Left ventricle myocardium inferior (tissue), 1 donor: Measurements from ENCODE around the gene SOCS2. TPM values are rescaled to one million over a fixed set of nuclear protein-coding genes. Genes with fewer than 3 reads are reported as not detected.

Source experiments
- DNase-seq: peaks from one replicate; pipeline ENCODE4 v3.0.0-alpha.2; 2020
- H3K27ac ChIP-seq: fragments of 200-600 bp; replicated peaks from 2 replicates; pipeline ENCODE4 v1.8.0; 2021
- H3K27me3 ChIP-seq: fragments of 200-600 bp; 2 replicates; pipeline ENCODE4 v1.8.0; 2021; ENCODE audit warnings: low read depth
- H3K36me3 ChIP-seq: fragments of 200-600 bp; 2 replicates; pipeline ENCODE4 v1.8.0; 2021
- H3K4me1 ChIP-seq: fragments of 200-600 bp; 2 replicates; pipeline ENCODE4 v1.8.0; 2021
- H3K4me3 ChIP-seq: fragments of 200-600 bp; 2 replicates; pipeline ENCODE4 v1.8.0; 2021; ENCODE audit warnings: mild to moderate bottlenecking, moderate library complexity
- H3K9me3 ChIP-seq: fragments of 200-600 bp; replicated peaks from 2 replicates; pipeline ENCODE4 v1.8.0; 2021
- CTCF ChIP-seq: fragments of 200-600 bp; IDR thresholded peaks from 2 replicates; pipeline ENCODE4 v1.8.0; 2021; ENCODE audit warnings: antibody characterized with exemption, mild to moderate bottlenecking, borderline replicate concordance
- intact Hi-C: fragments of 100-400 bp; cut with micrococcal nuclease; formaldehyde crosslinking; loops from one replicate; pipeline ENCODE4 v1.11.0; 2022
- total RNA-seq: library from RNA; stranded (reverse); fragmentation: NEBNext Ultra II Directional; extraction: Animal tissue kit (Norgen Biotek cat#: 25700); gene quantifications from one replicate; pipeline ENCODE4 v1.2.1, GENCODE V29; 2021
- donor health status: DM: no; HTN: yes; CAD: no; lungs with severe emphysema.

The SOCS2 gene
- total RNA-seq, 1 donor from 2014 or later, result 16.6 TPM

GRCh38 chr12:93563807-93564538, 8.5 kb upstream of the SOCS2 start:
- peak; percentile 29 for TF ChIP-seq CTCF
- H3K4me1 ChIP-seq, result no peaks in the 10 kb centered on the region
- no peak overlapping the region for H3K4me3 ChIP-seq
- no peak overlapping the region for H3K27ac ChIP-seq
- no peak for DNase-seq
- H3K9me3 ChIP-seq, result peaks cover 8% of the 10 kb centered on the region
- intact Hi-C loops, result no loop called here
- H3K27me3 ChIP-seq, result no peaks in the 10 kb centered on the region
- peaks cover 20% of the 10 kb centered on the region for H3K36me3 ChIP-seq

GRCh38 chr12:93565760-93566159, 6.7 kb upstream of the SOCS2 start:
- Histone ChIP-seq H3K27ac (no peak overlapping the region), H3K9me3 (peaks cover 4% of the 10 kb centered on the region), H3K36me3 (peaks cover 20% of the 10 kb centered on the region), H3K4me3 (no peak overlapping the region), H3K27me3 (no peaks in the 10 kb centered on the region), H3K4me1 (peaks cover 9% of the 10 kb centered on the region)
- intact Hi-C loops, result loop anchor here (5.0 kb wide), 1 partner anchor 537 kb away; no protein-coding TSS in a partner anchor
- DNase-seq, result no peak
- no peak for TF ChIP-seq CTCF

GRCh38 chr12:93567174-93567573, 5.3 kb upstream of the SOCS2 start:
- H3K36me3 ChIP-seq, result peaks cover 20% of the 10 kb centered on the region
- intact Hi-C loops, result loop anchor here (5.0 kb wide), 1 partner anchor 535 kb away; no protein-coding TSS in a partner anchor
- no peaks in the 10 kb centered on the region for H3K9me3 ChIP-seq

GRCh38 chr12:93568091-93568490, 4.4 kb upstream of the SOCS2 start:
- TF ChIP-seq CTCF, result no peak
- Histone ChIP-seq H3K9me3 (no peaks in the 10 kb centered on the region), H3K4me3 (no peak overlapping the region), H3K4me1 (peaks cover 32% of the 10 kb centered on the region), H3K36me3 (peaks cover 20% of the 10 kb centered on the region), H3K27ac (no peak overlapping the region), H3K27me3 (no peaks in the 10 kb centered on the region)
- DNase-seq, result no peak
- intact Hi-C loops, result loop anchor here (5.0 kb wide), 1 partner anchor 534 kb away; no protein-coding TSS in a partner anchor

More at GRCh38 chr12:93567174-93567573, 5.3 kb upstream of the SOCS2 start:
- peaks cover 23% of the 10 kb centered on the region for H3K4me1 ChIP-seq
- DNase-seq, result no peak
- H3K27ac ChIP-seq, result no peak overlapping the region
- H3K4me3 ChIP-seq, result no peak overlapping the region
- no peak for TF ChIP-seq CTCF
- no peaks in the 10 kb centered on the region for H3K27me3 ChIP-seq

GRCh38 chr12:93569301-93569655, 3.2 kb upstream of the SOCS2 start:
- intact Hi-C loops, result loop anchor here (5.0 kb wide), 1 partner anchor 533 kb away; no protein-coding TSS in a partner anchor
- TF ChIP-seq CTCF, result no peak
- Histone ChIP-seq H3K4me1 (peaks cover 44% of the 10 kb centered on the region), H3K4me3 (peak overlapping the region; percentile 87), H3K36me3 (peaks cover 20% of the 10 kb centered on the region), H3K27ac (peak overlapping the region; percentile 97), H3K27me3 (no peaks in the 10 kb centered on the region), H3K9me3 (no peaks in the 10 kb centered on the region)
- no peak for DNase-seq
